ENCODE results near the gene SORBS2. TPM values are rescaled to one million over a fixed set of nuclear protein-coding genes. Genes with fewer than 3 reads are reported as not detected.

The SORBS2 gene
- total and polyA plus RNA-seq, 2 donors (not counting 1 experiment from before 2014, with no cell fraction given) = 0.25 to 0.89 TPM

- no peaks in the 10 kb centered on the region for H3K4me1 ChIP-seq (ENCODE audit: control insufficient read depth in 2 of 2, insufficient read depth in 2 of 2, low read length in 2 of 2)
- H3K4me2 ChIP-seq (replicated peaks; ENCODE audit: low read depth, low read length, poor library complexity, severe bottlenecking) = no peak overlapping the region
- no peaks in the 10 kb centered on the region for H3K4me1 Mint-ChIP-seq
- no peak overlapping the region for H3K4me3 Mint-ChIP-seq
- H3K9me3 ChIP-seq (ENCODE audit: control extremely low read depth in 1 of 3, control insufficient read depth in 2 of 3, insufficient read depth in 1 of 3, low read length in 2 of 3) = peaks cover 0 to 2% (median 0%) of the 10 kb centered on the region in 3 donors
- DNase-seq = no peak
- H3K27ac Mint-ChIP-seq = no peak overlapping the region
- no peaks in the 10 kb centered on the region for H3K79me2 ChIP-seq (ENCODE audit: control insufficient read depth, insufficient read depth, low read length)
- H3K9me3 Mint-ChIP-seq (ENCODE audit: insufficient read depth) = peaks cover 4% of the 10 kb centered on the region
- H3K27ac ChIP-seq (ENCODE audit: low read length in 2 of 2) = no peak overlapping the region
- intact Hi-C loops (cut with micrococcal nuclease) = no loop called here
- no peak overlapping the region for H2AFZ ChIP-seq (ENCODE audit: insufficient read depth, low read depth, low read length, poor library complexity, severe bottlenecking)
- no peaks in the 10 kb centered on the region for H4K20me1 ChIP-seq (ENCODE audit: control insufficient read depth, insufficient read depth, low read length, poor library complexity, severe bottlenecking)
- ChIA-PET POLR2A (no interaction called here), CTCF (no interaction called here)
- H3K27me3 ChIP-seq (replicated peaks in 1 of 4; ENCODE audit: control extremely low read depth in 1 of 4, control insufficient read depth in 3 of 4, insufficient read depth in 4 of 4, low read length in 3 of 4) = peaks cover 0 to 2% (median 0%) of the 10 kb centered on the region in 4 experiments
- ATAC-seq (ENCODE audit: low read depth) = no peak
- WGBS (ENCODE audit: insufficient coverage) = 60% methylated on average over 1 of the region's 5 CpGs
- H3K36me3 ChIP-seq (replicated peaks in 1 of 2; ENCODE audit: control extremely low read depth in 1 of 2, control insufficient read depth in 1 of 2, extremely low read depth in 1 of 2, insufficient read depth in 2 of 2, low read length in 1 of 2) = no peaks in the 10 kb centered on the region
- H3K9ac ChIP-seq (ENCODE audit: low read length) = no peak overlapping the region
- peaks cover 17% of the 10 kb centered on the region for H3K27me3 Mint-ChIP-seq
- TF ChIP-seq, protein P1, sequence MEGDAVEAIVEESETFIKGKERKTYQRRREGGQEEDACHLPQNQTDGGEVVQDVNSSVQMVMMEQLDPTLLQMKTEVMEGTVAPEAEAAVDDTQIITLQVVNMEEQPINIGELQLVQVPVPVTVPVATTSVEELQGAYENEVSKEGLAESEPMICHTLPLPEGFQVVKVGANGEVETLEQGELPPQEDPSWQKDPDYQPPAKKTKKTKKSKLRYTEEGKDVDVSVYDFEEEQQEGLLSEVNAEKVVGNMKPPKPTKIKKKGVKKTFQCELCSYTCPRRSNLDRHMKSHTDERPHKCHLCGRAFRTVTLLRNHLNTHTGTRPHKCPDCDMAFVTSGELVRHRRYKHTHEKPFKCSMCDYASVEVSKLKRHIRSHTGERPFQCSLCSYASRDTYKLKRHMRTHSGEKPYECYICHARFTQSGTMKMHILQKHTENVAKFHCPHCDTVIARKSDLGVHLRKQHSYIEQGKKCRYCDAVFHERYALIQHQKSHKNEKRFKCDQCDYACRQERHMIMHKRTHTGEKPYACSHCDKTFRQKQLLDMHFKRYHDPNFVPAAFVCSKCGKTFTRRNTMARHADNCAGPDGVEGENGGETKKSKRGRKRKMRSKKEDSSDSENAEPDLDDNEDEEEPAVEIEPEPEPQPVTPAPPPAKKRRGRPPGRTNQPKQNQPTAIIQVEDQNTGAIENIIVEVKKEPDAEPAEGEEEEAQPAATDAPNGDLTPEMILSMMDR (IDR thresholded peaks at IDR 0.05) = no peak
- no peak for TF ChIP-seq EZH2 (IDR thresholded peaks at IDR 0.05; ENCODE audit: borderline replicate concordance, insufficient read depth, low read depth, low read length, poor library complexity, severe bottlenecking)
- H3K4me3 ChIP-seq (ENCODE audit: control extremely low read depth in 1 of 5, extremely low read depth in 1 of 5, insufficient read depth in 1 of 5, low read depth in 2 of 5, low read length in 4 of 5) = no peak overlapping the region
Observed at GRCh38 chr4:185774845-185775680, 36.9 kb downstream of the SORBS2 start.

DNA sequence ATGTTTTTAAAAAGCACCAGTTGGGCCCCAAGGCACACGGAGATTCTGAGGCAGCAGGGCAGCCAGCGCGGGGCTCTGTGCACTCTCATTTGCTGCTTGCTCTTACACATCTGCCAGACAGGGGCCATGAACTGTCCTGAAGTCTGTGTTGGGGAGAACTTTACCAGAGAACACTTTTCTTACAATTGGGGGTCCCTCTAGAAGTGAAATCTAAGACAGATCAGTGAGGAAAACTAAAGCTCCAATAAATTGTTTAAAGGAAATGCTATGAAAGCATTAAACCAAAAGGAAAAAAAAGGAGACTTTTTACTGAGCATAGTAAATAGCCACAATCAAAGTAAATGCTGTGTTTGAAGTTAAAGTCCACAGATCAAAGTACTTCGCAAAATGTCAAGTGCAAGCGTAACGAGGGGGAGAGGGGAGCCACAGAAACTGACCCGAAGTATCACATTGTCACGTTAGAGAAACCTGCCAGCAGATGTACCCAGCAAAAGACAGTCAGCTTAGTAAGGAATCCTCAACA is 37.8 kb downstream of the SORBS2 start:
- WGBS (ENCODE audit: insufficient coverage) = 46% methylated on average over 5 of the region's 8 CpGs
- Histone ChIP-seq H3K36me3 (replicated peaks in 1 of 2; ENCODE audit: control extremely low read depth in 1 of 2, control insufficient read depth in 1 of 2, extremely low read depth in 1 of 2, insufficient read depth in 2 of 2, low read length in 1 of 2) (no peaks in the 10 kb centered on the region), H3K27ac (ENCODE audit: low read length in 2 of 2) (no peak overlapping the region), H3K4me2 (replicated peaks; ENCODE audit: low read depth, low read length, poor library complexity, severe bottlenecking) (no peak overlapping the region), H2AFZ (ENCODE audit: insufficient read depth, low read depth, low read length, poor library complexity, severe bottlenecking) (no peak overlapping the region), H3K4me3 (ENCODE audit: control extremely low read depth in 1 of 5, extremely low read depth in 1 of 5, insufficient read depth in 1 of 5, low read depth in 2 of 5, low read length in 4 of 5) (no peak overlapping the region), H3K9ac (ENCODE audit: low read length) (no peak overlapping the region), H4K20me1 (ENCODE audit: control insufficient read depth, insufficient read depth, low read length, poor library complexity, severe bottlenecking) (no peaks in the 10 kb centered on the region), H3K4me1 (ENCODE audit: control insufficient read depth in 2 of 2, insufficient read depth in 2 of 2, low read length in 2 of 2) (no peaks in the 10 kb centered on the region), H3K9me3 (ENCODE audit: control extremely low read depth in 1 of 3, control insufficient read depth in 2 of 3, insufficient read depth in 1 of 3, low read length in 2 of 3) (peaks cover 0 to 2% (median 2%) of the 10 kb centered on the region in 3 donors), H3K27me3 (replicated peaks in 1 of 4; ENCODE audit: control extremely low read depth in 1 of 4, control insufficient read depth in 3 of 4, insufficient read depth in 4 of 4, low read length in 3 of 4) (peaks cover 0 to 2% (median 0%) of the 10 kb centered on the region in 4 experiments), H3K79me2 (ENCODE audit: control insufficient read depth, insufficient read depth, low read length) (no peaks in the 10 kb centered on the region)
- DNase-seq (no peak), ATAC-seq (ENCODE audit: low read depth) (no peak)
- ChIA-PET CTCF (no interaction called here), POLR2A (no interaction called here)
- TF ChIP-seq, protein P1 (IDR thresholded peaks at IDR 0.05) = no peak
- no peak for TF ChIP-seq EZH2 (IDR thresholded peaks at IDR 0.05; ENCODE audit: borderline replicate concordance, insufficient read depth, low read depth, low read length, poor library complexity, severe bottlenecking)
- intact Hi-C loops (cut with micrococcal nuclease) = no loop called here
- no peak overlapping the region for H3K27ac Mint-ChIP-seq
- peaks cover 4% of the 10 kb centered on the region for H3K9me3 Mint-ChIP-seq (ENCODE audit: insufficient read depth)
- H3K27me3 Mint-ChIP-seq = peaks cover 17% of the 10 kb centered on the region
- no peaks in the 10 kb centered on the region for H3K4me1 Mint-ChIP-seq
- no peak overlapping the region for H3K4me3 Mint-ChIP-seq
